ENCODE measurements around the gene PPP1R13B.

- no peak for TF ChIP-seq CTCF (IDR thresholded peaks at IDR 0.05 in 4 of 5, conservative IDR thresholded peaks at IDR 0.05 in 1 of 5)
- TF ChIP-seq POLR2A (IDR thresholded peaks at IDR 0.05): no peak
These were observed 65.0 kb downstream of the PPP1R13B start for GRCh38 chr14:103782376-103782775.
